MM.1S (cell line): ENCODE measurements around the gene TGFBR3L.

Source experiments
- DNase-seq: peaks from one replicate; pipeline ENCODE4 v3.0.0-alpha.2; 2015
- H2AFZ ChIP-seq: fragments of 300-600 bp; sonication (generic); 2 replicates; pipeline ENCODE4 v1.6.0; 2016; ENCODE audit warnings: antibody characterized with exemption, low read length
- H3F3A ChIP-seq: fragments of 300-600 bp; sonication (generic); 2 replicates; pipeline ENCODE4 v1.6.1; 2016; ENCODE audit warnings: mild to moderate bottlenecking, antibody characterized with exemption, low read length, moderate library complexity, mixed read lengths; ENCODE audit not compliant: insufficient read depth
- H3K27ac ChIP-seq: fragments of 300-600 bp; sonication (generic); 2 replicates; pipeline ENCODE4 v1.5.1; 2016; ENCODE audit warnings: mild to moderate bottlenecking, low read length
- H3K27me3 ChIP-seq: fragments of 300-600 bp; sonication (generic); replicated peaks from 2 replicates; pipeline ENCODE4 v1.6.0; 2016; ENCODE audit warnings: low read length; ENCODE audit not compliant: insufficient read depth
- H3K36me3 ChIP-seq: fragments of 300-600 bp; sonication (generic); replicated peaks from 2 replicates; pipeline ENCODE4 v1.6.1; 2016; ENCODE audit warnings: mild to moderate bottlenecking, low read length, mixed read lengths; ENCODE audit not compliant: insufficient read depth
- H3K4me1 ChIP-seq: fragments of 300-600 bp; sonication (generic); 2 replicates; pipeline ENCODE4 v1.6.1; 2016; ENCODE audit warnings: low read length, mixed read lengths
- H3K4me2 ChIP-seq: fragments of 300-600 bp; sonication (generic); 2 replicates; pipeline ENCODE4 v1.6.0; 2016; ENCODE audit warnings: low read depth, low read length
- H3K4me3 ChIP-seq: fragments of 300-600 bp; sonication (generic); 2 replicates; pipeline ENCODE4 v1.5.1; 2016; ENCODE audit warnings: low read length, mixed read lengths
- H3K79me2 ChIP-seq: fragments of 300-600 bp; sonication (generic); 2 replicates; pipeline ENCODE4 v1.6.1; 2016; ENCODE audit warnings: mixed run types, low read length, mixed read lengths
- H3K9ac ChIP-seq: fragments of 300-600 bp; sonication (generic); 2 replicates; pipeline ENCODE4 v1.6.1; 2016; ENCODE audit warnings: low read length, mixed read lengths
- H3K9me2 ChIP-seq: fragments of 300-600 bp; sonication (generic); replicated peaks from 2 replicates; pipeline ENCODE4 v1.6.1; 2016; ENCODE audit warnings: mild to moderate bottlenecking, low read length, mixed read lengths; ENCODE audit not compliant: insufficient read depth
- H3K9me3 ChIP-seq: fragments of 300-600 bp; sonication (generic); replicated peaks from 2 replicates; pipeline ENCODE4 v1.6.1; 2016; ENCODE audit warnings: mild to moderate bottlenecking, low read length, mixed read lengths; ENCODE audit not compliant: insufficient read depth
- H4K20me1 ChIP-seq: fragments of 300-600 bp; sonication (generic); 2 replicates; pipeline ENCODE4 v1.6.1; 2016; ENCODE audit warnings: mild to moderate bottlenecking, low read length, moderate library complexity, mixed read lengths; ENCODE audit not compliant: insufficient read depth
- CTCF ChIP-seq: fragments of 300-600 bp; sonication (generic); IDR thresholded peaks from 2 replicates; pipeline ENCODE4 v1.5.1; 2016; ENCODE audit warnings: antibody characterized with exemption, low read length, mixed read lengths
- EZH2 ChIP-seq: fragments of 300-600 bp; sonication (generic); optimal IDR thresholded peaks from 2 replicates; pipeline ENCODE3; 2017; ENCODE audit warnings: low read depth, mild to moderate bottlenecking, antibody characterized with exemption, low read length, mixed read lengths
- EZH2phosphoT487 ChIP-seq: fragments of 300-600 bp; sonication (generic); IDR thresholded peaks from 2 replicates; pipeline ENCODE4 v1.6.1; 2018; ENCODE audit warnings: antibody characterized with exemption, low read length

Gene TGFBR3L

GRCh38 chr19:7894612-7895309 is 19.9 kb upstream of the TGFBR3L start:
- Histone ChIP-seq H3K27me3 (peaks cover 68% of the 10 kb centered on the region), H3F3A (no peaks in the 10 kb centered on the region), H3K4me1 (no peaks in the 10 kb centered on the region), H4K20me1 (no peaks in the 10 kb centered on the region), H3K4me2 (peak overlapping the region; percentile 9; the same call in 1 of the 2 replicates), H3K27ac (no peak overlapping the region), H3K79me2 (no peaks in the 10 kb centered on the region), H3K4me3 (no peak overlapping the region), H3K9me2 (no peaks in the 10 kb centered on the region), H3K9ac (no peak overlapping the region), H3K36me3 (no peaks in the 10 kb centered on the region), H2AFZ (no peak overlapping the region), H3K9me3 (no peaks in the 10 kb centered on the region)
- no peak for TF ChIP-seq EZH2
- TF ChIP-seq CTCF, result no peak
- TF ChIP-seq EZH2phosphoT487, result no peak
- DNase-seq, result no peak

GRCh38 chr19:7895565-7895964 is 19.1 kb upstream of the TGFBR3L start:
- Histone ChIP-seq H4K20me1 (no peaks in the 10 kb centered on the region), H3F3A (no peaks in the 10 kb centered on the region), H2AFZ (no peak overlapping the region), H3K4me1 (no peaks in the 10 kb centered on the region), H3K4me2 (no peak overlapping the region), H3K9me2 (no peaks in the 10 kb centered on the region), H3K9me3 (no peaks in the 10 kb centered on the region), H3K79me2 (no peaks in the 10 kb centered on the region), H3K27me3 (peaks cover 67% of the 10 kb centered on the region), H3K27ac (no peak overlapping the region), H3K9ac (no peak overlapping the region), H3K4me3 (no peak overlapping the region), H3K36me3 (no peaks in the 10 kb centered on the region)
- TF ChIP-seq EZH2phosphoT487 (no peak), EZH2 (no peak), CTCF (no peak)
- DNase-seq, result no peak

- H3K4me1 ChIP-seq, result no peaks in the 10 kb centered on the region
- H3K9me3 ChIP-seq, result no peaks in the 10 kb centered on the region
- no peak overlapping the region for H3K4me2 ChIP-seq
Observed at GRCh38 chr19:7897292-7897691, 17.3 kb upstream of the TGFBR3L start.

More at GRCh38 chr19:7897292-7897691, 17.3 kb upstream of the TGFBR3L start:
- Histone ChIP-seq H2AFZ (no peak overlapping the region), H3K27me3 (peaks cover 55% of the 10 kb centered on the region), H3F3A (no peaks in the 10 kb centered on the region), H3K36me3 (no peaks in the 10 kb centered on the region), H3K79me2 (no peaks in the 10 kb centered on the region), H3K9ac (no peak overlapping the region), H3K4me3 (no peak overlapping the region), H3K27ac (no peak overlapping the region), H3K9me2 (no peaks in the 10 kb centered on the region), H4K20me1 (no peaks in the 10 kb centered on the region)
- TF ChIP-seq EZH2phosphoT487, result no peak
- no peak for TF ChIP-seq EZH2
- no peak for TF ChIP-seq CTCF
- DNase-seq, result no peak
